ENCODE results near the gene CALR3. TPM values are rescaled to one million over a fixed set of nuclear protein-coding genes. Genes with fewer than 3 reads are reported as not detected.
"Not testable (repeated sequence)": the region's sequence is repeated elsewhere in the genome, so short reads cannot be mapped to it uniquely, and the experiment has no call there.

Gene CALR3
- total RNA-seq, 2 experiments from 2014 or later = not detected

GRCh38 chr19:16520986-16521624 lies 25.1 kb upstream of the CALR3 start:
- CTCF ChIA-PET = no interaction called here
- Mint-ChIP-seq H3K4me3 (no peak overlapping the region), H3K27ac (no peak overlapping the region), H3K9me3 (ENCODE audit: insufficient read depth) (no peaks in the 10 kb centered on the region), H3K36me3 (ENCODE audit: low read depth) (peaks cover 69% of the 10 kb centered on the region), H3K4me1 (ENCODE audit: low read depth) (peaks cover 5% of the 10 kb centered on the region), H3K27me3 (ENCODE audit: low read depth) (no peaks in the 10 kb centered on the region)
- POLR2A ChIA-PET = no interaction called here
- DNase-seq (no peak), ATAC-seq (no peak)

GRCh38 chr19:16520074-16520973 lies 24.4 kb upstream of the CALR3 start:
- Mint-ChIP-seq H3K4me1 (ENCODE audit: low read depth) (peaks cover 5% of the 10 kb centered on the region), H3K4me3 (no peak overlapping the region), H3K27ac (no peak overlapping the region), H3K9me3 (ENCODE audit: insufficient read depth) (no peaks in the 10 kb centered on the region), H3K36me3 (ENCODE audit: low read depth) (peaks cover 63% of the 10 kb centered on the region), H3K27me3 (ENCODE audit: low read depth) (no peaks in the 10 kb centered on the region)
- ChIA-PET CTCF (no interaction called here), POLR2A (no interaction called here)
- no peak for DNase-seq
- no peak for ATAC-seq

GRCh38 chr19:16519230-16519687 lies 23.3 kb upstream of the CALR3 start:
- DNase-seq (no peak), ATAC-seq (no peak)
- no peak overlapping the region for H3K4me3 Mint-ChIP-seq
- H3K27me3 Mint-ChIP-seq (ENCODE audit: low read depth) = no peaks in the 10 kb centered on the region
- H3K36me3 Mint-ChIP-seq (ENCODE audit: low read depth) = peaks cover 60% of the 10 kb centered on the region
- peaks cover 5% of the 10 kb centered on the region for H3K4me1 Mint-ChIP-seq (ENCODE audit: low read depth)
- H3K9me3 Mint-ChIP-seq (ENCODE audit: insufficient read depth) = no peaks in the 10 kb centered on the region
- POLR2A ChIA-PET = no interaction called here
- no peak overlapping the region for H3K27ac Mint-ChIP-seq
- CTCF ChIA-PET = no interaction called here

- no peak for DNase-seq
- ATAC-seq = no peak
- POLR2A ChIA-PET = no interaction called here
- CTCF ChIA-PET = no interaction called here
- H3K27ac Mint-ChIP-seq = no peak overlapping the region
- peaks cover 54% of the 10 kb centered on the region for H3K36me3 Mint-ChIP-seq (ENCODE audit: low read depth)
- no peaks in the 10 kb centered on the region for H3K27me3 Mint-ChIP-seq (ENCODE audit: low read depth)
- H3K4me1 Mint-ChIP-seq (ENCODE audit: low read depth) = peaks cover 5% of the 10 kb centered on the region
- no peak overlapping the region for H3K4me3 Mint-ChIP-seq
- H3K9me3 Mint-ChIP-seq (ENCODE audit: insufficient read depth) = no peaks in the 10 kb centered on the region
Measured at GRCh38 chr19:16518483-16519229, 22.7 kb upstream of the CALR3 start.

GRCh38 chr19:16518061-16518460 lies 22.1 kb upstream of the CALR3 start:
- Mint-ChIP-seq H3K27me3 (ENCODE audit: low read depth) (no peaks in the 10 kb centered on the region), H3K27ac (no peak overlapping the region), H3K4me1 (ENCODE audit: low read depth) (peaks cover 5% of the 10 kb centered on the region), H3K36me3 (ENCODE audit: low read depth) (peaks cover 50% of the 10 kb centered on the region), H3K4me3 (no peak overlapping the region), H3K9me3 (ENCODE audit: insufficient read depth) (no peaks in the 10 kb centered on the region)
- no peak for DNase-seq
- ChIA-PET CTCF (no interaction called here), POLR2A (no interaction called here)
- ATAC-seq = no peak

- CTCF ChIA-PET = no interaction called here
- Mint-ChIP-seq H3K27me3 (ENCODE audit: low read depth) (no peaks in the 10 kb centered on the region), H3K4me1 (ENCODE audit: low read depth) (peaks cover 5% of the 10 kb centered on the region), H3K9me3 (ENCODE audit: insufficient read depth) (no peaks in the 10 kb centered on the region), H3K27ac (no peak overlapping the region), H3K4me3 (no peak overlapping the region), H3K36me3 (ENCODE audit: low read depth) (peaks cover 44% of the 10 kb centered on the region)
- POLR2A ChIA-PET = no interaction called here
- DNase-seq (no peak), ATAC-seq (peak; percentile 29)
Measured at GRCh38 chr19:16516923-16517610, 21.1 kb upstream of the CALR3 start.

GRCh38 chr19:16516381-16516780 lies 20.4 kb upstream of the CALR3 start:
- ChIA-PET POLR2A (no interaction called here), CTCF (interaction anchor here (1.4 kb wide), 1 partner anchor 11 kb away, joined by 5 read pairs; no protein-coding TSS in a partner anchor)
- ATAC-seq (no peak), DNase-seq (no peak)
- Mint-ChIP-seq H3K36me3 (ENCODE audit: low read depth) (peaks cover 42% of the 10 kb centered on the region), H3K27ac (no peak overlapping the region), H3K4me3 (no peak overlapping the region), H3K4me1 (ENCODE audit: low read depth) (peaks cover 5% of the 10 kb centered on the region), H3K27me3 (ENCODE audit: low read depth) (no peaks in the 10 kb centered on the region), H3K9me3 (ENCODE audit: insufficient read depth) (no peaks in the 10 kb centered on the region)

GRCh38 chr19:16514383-16515019 lies 18.5 kb upstream of the CALR3 start:
- H3K4me3 Mint-ChIP-seq = no peak overlapping the region
- POLR2A ChIA-PET = interaction anchor here (0.6 kb wide), 1 partner anchor 41 kb away, joined by 3 read pairs; no protein-coding TSS in a partner anchor
- H3K27me3 Mint-ChIP-seq (ENCODE audit: low read depth) = no peaks in the 10 kb centered on the region
- H3K4me1 Mint-ChIP-seq (ENCODE audit: low read depth) = peaks cover 5% of the 10 kb centered on the region
- no peaks in the 10 kb centered on the region for H3K9me3 Mint-ChIP-seq (ENCODE audit: insufficient read depth)
- H3K27ac Mint-ChIP-seq = no peak overlapping the region
- CTCF ChIA-PET = interaction anchor here (0.6 kb wide), 1 partner anchor 105 kb away, joined by 3 read pairs; no protein-coding TSS in a partner anchor
- H3K36me3 Mint-ChIP-seq (ENCODE audit: low read depth) = peaks cover 24% of the 10 kb centered on the region
- no peak for ATAC-seq
- DNase-seq = no peak

GRCh38 chr19:16512611-16513010 lies 16.6 kb upstream of the CALR3 start:
- POLR2A ChIA-PET; H3K9me3 Mint-ChIP-seq (ENCODE audit: insufficient read depth); ATAC-seq; H3K27ac Mint-ChIP-seq; H3K36me3 Mint-ChIP-seq (ENCODE audit: low read depth); H3K27me3 Mint-ChIP-seq (ENCODE audit: low read depth); H3K4me3 Mint-ChIP-seq; H3K4me1 Mint-ChIP-seq (ENCODE audit: low read depth); DNase-seq; CTCF ChIA-PET: not testable (repeated sequence)

GRCh38 chr19:16509141-16510061 lies 13.4 kb upstream of the CALR3 start:
- DNase-seq = no peak
- CTCF ChIA-PET = no interaction called here
- H3K27ac Mint-ChIP-seq = no peak overlapping the region
- peaks cover 2% of the 10 kb centered on the region for H3K36me3 Mint-ChIP-seq (ENCODE audit: low read depth)
- H3K4me1 Mint-ChIP-seq (ENCODE audit: low read depth) = no peaks in the 10 kb centered on the region
- POLR2A ChIA-PET = no interaction called here
- H3K4me3 Mint-ChIP-seq = no peak overlapping the region
- no peaks in the 10 kb centered on the region for H3K27me3 Mint-ChIP-seq (ENCODE audit: low read depth)
- H3K9me3 Mint-ChIP-seq (ENCODE audit: insufficient read depth) = no peaks in the 10 kb centered on the region
- ATAC-seq = no peak

Data from activated CD8-positive, alpha-beta T cell treated with anti-CD3 and anti-CD28 coated beads, Interleukin-2, amount 10 ng/mL, durations not matched to agents 7 days and 5 days (primary cell).